Mucosa of rectum (tissue), 2 donors: ENCODE results near the gene HIVEP3.

Experiments used
- H3K27ac ChIP-seq, 2 donors: one replicate each; pipeline ENCODE4 v1.7.0; 2013; ENCODE audit warnings: inconsistent platforms in 2 of 2, low read depth in 2 of 2, low read length in 2 of 2
- H3K27me3 ChIP-seq, 2 donors: one replicate each; pipeline ENCODE4 v1.7.0; 2013; ENCODE audit warnings: low read length in 2 of 2; ENCODE audit not compliant: control insufficient read depth in 2 of 2, insufficient read depth in 2 of 2
- H3K36me3 ChIP-seq, 2 donors: one replicate each; pipeline ENCODE4 v1.7.0; 2013; ENCODE audit warnings: low read length in 2 of 2; ENCODE audit not compliant: control insufficient read depth in 2 of 2, insufficient read depth in 2 of 2
- H3K4me1 ChIP-seq, 2 donors: one replicate each; pipeline ENCODE4 v1.7.0; 2013; ENCODE audit warnings: low read length in 2 of 2, mild to moderate bottlenecking in 1 of 2; ENCODE audit not compliant: control insufficient read depth in 2 of 2, insufficient read depth in 2 of 2
- H3K4me3 ChIP-seq, 2 donors: one replicate each; pipeline ENCODE4 v1.7.0; 2013; ENCODE audit warnings: low read length in 2 of 2
- H3K9ac ChIP-seq, 2 donors: one replicate each; pipeline ENCODE4 v1.7.0; 2013; ENCODE audit warnings: low read length in 2 of 2, low read depth in 1 of 2, mild to moderate bottlenecking in 1 of 2
- H3K9me3 ChIP-seq, 2 donors: one replicate each; pipeline ENCODE4 v1.7.0; 2013; ENCODE audit warnings: low read length in 2 of 2; ENCODE audit not compliant: control insufficient read depth in 2 of 2
- donor health status: healthy.
- donor health status: Normal muscosa, but diverticular disease.

HIVEP3 gene

GRCh38 chr1:41719128-41719527 lies 199.6 kb downstream of the HIVEP3 start:
- no peaks in the 10 kb centered on the region for H3K36me3 ChIP-seq
- peaks cover 0 to 2% of the 10 kb centered on the region in 2 donors for H3K4me1 ChIP-seq
- no peak overlapping the region for H3K9ac ChIP-seq
- no peaks in the 10 kb centered on the region for H3K27me3 ChIP-seq
- no peak overlapping the region for H3K27ac ChIP-seq
- no peaks in the 10 kb centered on the region for H3K9me3 ChIP-seq
- no peak overlapping the region for H3K4me3 ChIP-seq

GRCh38 chr1:41718497-41718896 lies 200.2 kb downstream of the HIVEP3 start:
- no peak overlapping the region for H3K4me3 ChIP-seq
- H3K9ac ChIP-seq, result no peak overlapping the region
- no peaks in the 10 kb centered on the region for H3K36me3 ChIP-seq
- H3K9me3 ChIP-seq, result no peaks in the 10 kb centered on the region
- H3K4me1 ChIP-seq, result peaks cover 0 to 2% of the 10 kb centered on the region in 2 donors
- no peak overlapping the region for H3K27ac ChIP-seq
- no peaks in the 10 kb centered on the region for H3K27me3 ChIP-seq

GRCh38 chr1:41716188-41717130 lies 202.3 kb downstream of the HIVEP3 start:
- Histone ChIP-seq H3K4me3 (no peak overlapping the region), H3K27ac (no peak overlapping the region), H3K4me1 (peaks cover 0 to 4% of the 10 kb centered on the region in 2 donors), H3K36me3 (no peaks in the 10 kb centered on the region), H3K27me3 (no peaks in the 10 kb centered on the region), H3K9me3 (no peaks in the 10 kb centered on the region), H3K9ac (no peak overlapping the region)

GRCh38 chr1:41715441-41716095 lies 203.2 kb downstream of the HIVEP3 start:
- Histone ChIP-seq H3K36me3 (no peaks in the 10 kb centered on the region), H3K27ac (no peak overlapping the region), H3K9ac (no peak overlapping the region), H3K4me1 (peaks cover 0 to 4% of the 10 kb centered on the region in 2 donors), H3K27me3 (no peaks in the 10 kb centered on the region), H3K9me3 (no peaks in the 10 kb centered on the region), H3K4me3 (no peak overlapping the region)

- H3K9me3 ChIP-seq, result no peaks in the 10 kb centered on the region
- no peak overlapping the region for H3K27ac ChIP-seq
- no peak overlapping the region for H3K4me3 ChIP-seq
- no peak overlapping the region for H3K9ac ChIP-seq
- no peaks in the 10 kb centered on the region for H3K27me3 ChIP-seq
- peaks cover 0 to 4% of the 10 kb centered on the region in 2 donors for H3K4me1 ChIP-seq
- H3K36me3 ChIP-seq, result no peaks in the 10 kb centered on the region
Measured at GRCh38 chr1:41714638-41715389, 203.9 kb downstream of the HIVEP3 start.

- Histone ChIP-seq H3K9ac (no peak overlapping the region), H3K27ac (no peak overlapping the region), H3K36me3 (no peaks in the 10 kb centered on the region), H3K27me3 (no peaks in the 10 kb centered on the region), H3K4me1 (peaks cover 0 to 4% of the 10 kb centered on the region in 2 donors), H3K4me3 (no peak overlapping the region), H3K9me3 (no peaks in the 10 kb centered on the region)
Measured at GRCh38 chr1:41713557-41714327, 205.0 kb downstream of the HIVEP3 start.

- Histone ChIP-seq H3K27me3 (no peaks in the 10 kb centered on the region), H3K9ac (no peak overlapping the region), H3K27ac (no peak overlapping the region), H3K4me3 (no peak overlapping the region), H3K9me3 (no peaks in the 10 kb centered on the region), H3K36me3 (no peaks in the 10 kb centered on the region), H3K4me1 (peaks cover 0 to 4% of the 10 kb centered on the region in 2 donors)
Measured at GRCh38 chr1:41713141-41713540, 205.6 kb downstream of the HIVEP3 start.

- Histone ChIP-seq H3K4me3 (no peak overlapping the region), H3K27ac (no peak overlapping the region), H3K9ac (no peak overlapping the region), H3K4me1 (peaks cover 0 to 4% of the 10 kb centered on the region in 2 donors), H3K27me3 (no peaks in the 10 kb centered on the region), H3K36me3 (no peaks in the 10 kb centered on the region), H3K9me3 (no peaks in the 10 kb centered on the region)
Measured at GRCh38 chr1:41712695-41713094, 206.0 kb downstream of the HIVEP3 start.

- H3K27ac ChIP-seq, result no peak overlapping the region
- H3K36me3 ChIP-seq, result no peaks in the 10 kb centered on the region
- H3K4me3 ChIP-seq, result no peak overlapping the region
- H3K9me3 ChIP-seq, result no peaks in the 10 kb centered on the region
- H3K9ac ChIP-seq, result no peak overlapping the region
- peaks cover 0 to 4% of the 10 kb centered on the region in 2 donors for H3K4me1 ChIP-seq
- no peaks in the 10 kb centered on the region for H3K27me3 ChIP-seq
Measured at GRCh38 chr1:41712081-41712480, 206.6 kb downstream of the HIVEP3 start.
